ENCODE data around the gene SRP54. TPM values are rescaled to one million over a fixed set of nuclear protein-coding genes. Genes with fewer than 3 reads are reported as not detected.

The SRP54 gene
- total and polyA plus RNA-seq, 4 donors: 57.6 to 73.1 (median 63.6) TPM

- WGBS (ENCODE audit: insufficient coverage): 96% methylated on average over 7 of the region's 11 CpGs
- no peak overlapping the region for H3K4me3 ChIP-seq (ENCODE audit: low read depth, low read length)
- no peak overlapping the region for H3K27ac ChIP-seq (ENCODE audit: low read depth, low read length)
- H3K27me3 ChIP-seq (ENCODE audit: control insufficient read depth, insufficient read depth, low read length): no peaks in the 10 kb centered on the region
- H3K9me3 ChIP-seq (ENCODE audit: control insufficient read depth, insufficient read depth, low read length): no peaks in the 10 kb centered on the region
- DNase-seq (ENCODE audit: low read depth in 4 of 6, low spot score in 6 of 6): no peak
- H3K4me1 ChIP-seq (ENCODE audit: control insufficient read depth, insufficient read depth, low read length): peaks cover 12% of the 10 kb centered on the region
- no peaks in the 10 kb centered on the region for H3K36me3 ChIP-seq (ENCODE audit: control insufficient read depth, insufficient read depth, low read length)
Measured at GRCh38 chr14:34980337-34980900, 2.4 kb upstream of the SRP54 start.

- Histone ChIP-seq H3K27me3 (ENCODE audit: control insufficient read depth, insufficient read depth, low read length) (no peaks in the 10 kb centered on the region), H3K4me1 (ENCODE audit: control insufficient read depth, insufficient read depth, low read length) (peaks cover 12% of the 10 kb centered on the region), H3K27ac (ENCODE audit: low read depth, low read length) (peak overlapping the region; percentile 99), H3K36me3 (ENCODE audit: control insufficient read depth, insufficient read depth, low read length) (no peaks in the 10 kb centered on the region), H3K4me3 (ENCODE audit: low read depth, low read length) (peak overlapping the region; percentile 98), H3K9me3 (ENCODE audit: control insufficient read depth, insufficient read depth, low read length) (no peaks in the 10 kb centered on the region)
- DNase-seq (ENCODE audit: low read depth in 4 of 6, low spot score in 6 of 6): peak in 2 of 6 donors; percentile 14 to 17
- 0% methylated on average over 17 of the region's 17 CpGs for whole genome bisulfite sequencing (ENCODE audit: insufficient coverage)
Measured at GRCh38 chr14:34981743-34982420, 910 bp upstream of the SRP54 start.

DNA sequence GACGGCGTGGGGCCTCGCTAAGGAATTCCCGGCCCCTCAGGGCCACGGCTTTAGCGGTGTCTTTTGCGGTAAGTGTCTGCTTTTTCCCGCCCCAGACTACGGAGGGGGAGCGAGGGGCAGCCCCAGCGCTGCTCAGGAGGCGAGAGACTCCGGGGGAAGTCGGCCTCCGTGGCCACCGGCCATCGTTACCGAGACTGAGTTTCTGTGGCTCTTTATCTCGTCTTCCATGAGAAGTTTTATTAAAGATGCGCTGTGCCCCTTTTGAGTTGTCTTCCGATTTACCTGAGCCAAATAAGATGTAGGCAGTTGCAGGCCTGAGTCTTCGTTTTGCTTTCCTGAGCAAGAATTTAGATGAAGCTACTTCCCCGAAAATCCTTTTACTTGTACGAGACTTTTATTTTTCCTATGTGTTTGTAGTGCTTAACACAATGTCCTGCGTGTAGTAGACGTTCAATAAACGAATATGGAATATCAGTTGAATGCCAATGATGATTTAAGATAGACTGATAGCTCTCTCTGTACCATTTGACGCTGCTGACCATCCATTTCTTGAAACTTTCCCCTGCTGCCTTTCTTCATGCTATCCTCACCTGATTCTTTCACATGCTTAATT is 462 bp downstream of the SRP54 start:
- DNase-seq (ENCODE audit: low read depth in 4 of 6, low spot score in 6 of 6): no peak
- under 1% methylated on average over 22 of the region's 28 CpGs for WGBS (ENCODE audit: insufficient coverage)

DNA sequence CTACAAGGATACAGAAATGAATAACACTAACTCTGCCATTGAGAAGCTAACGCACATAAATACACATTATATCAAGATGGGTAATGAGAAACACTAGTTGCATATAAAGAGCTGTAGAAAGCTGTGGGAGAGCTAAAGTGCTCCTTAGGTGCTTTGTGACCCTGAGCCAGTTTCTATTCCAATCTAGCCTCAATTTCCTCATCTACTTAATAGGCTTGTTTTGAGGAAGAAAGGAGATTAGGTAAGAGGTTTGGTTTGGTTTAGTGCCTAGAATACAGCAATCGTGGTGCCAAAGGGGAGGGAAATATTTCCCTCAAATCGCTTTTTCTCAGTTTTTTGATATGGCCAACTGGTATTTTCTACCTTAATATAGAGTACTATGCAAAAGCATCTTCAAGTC is 994 bp downstream of the SRP54 start:
- Histone ChIP-seq H3K4me3 (ENCODE audit: low read depth, low read length) (peak overlapping the region; percentile 98), H3K27me3 (ENCODE audit: control insufficient read depth, insufficient read depth, low read length) (no peaks in the 10 kb centered on the region), H3K36me3 (ENCODE audit: control insufficient read depth, insufficient read depth, low read length) (no peaks in the 10 kb centered on the region), H3K27ac (ENCODE audit: low read depth, low read length) (peak overlapping the region; percentile 99), H3K4me1 (ENCODE audit: control insufficient read depth, insufficient read depth, low read length) (peaks cover 12% of the 10 kb centered on the region), H3K9me3 (ENCODE audit: control insufficient read depth, insufficient read depth, low read length) (no peaks in the 10 kb centered on the region)
- no peak for DNase-seq (ENCODE audit: low read depth in 4 of 6, low spot score in 6 of 6)
- WGBS (ENCODE audit: insufficient coverage): no CpG with 5 or more reads among the region's 3 CpGs

More for the DNA sequence above, 462 bp downstream of the SRP54 start:
- H3K9me3 ChIP-seq (ENCODE audit: control insufficient read depth, insufficient read depth, low read length): no peaks in the 10 kb centered on the region
- H3K4me3 ChIP-seq (ENCODE audit: low read depth, low read length): peak overlapping the region; percentile 98
- H3K36me3 ChIP-seq (ENCODE audit: control insufficient read depth, insufficient read depth, low read length): no peaks in the 10 kb centered on the region
- no peaks in the 10 kb centered on the region for H3K27me3 ChIP-seq (ENCODE audit: control insufficient read depth, insufficient read depth, low read length)
- peak overlapping the region; percentile 99 for H3K27ac ChIP-seq (ENCODE audit: low read depth, low read length)
- H3K4me1 ChIP-seq (ENCODE audit: control insufficient read depth, insufficient read depth, low read length): peaks cover 12% of the 10 kb centered on the region

- Histone ChIP-seq H3K4me3 (ENCODE audit: low read depth, low read length) (no peak overlapping the region), H3K4me1 (ENCODE audit: control insufficient read depth, insufficient read depth, low read length) (peaks cover 11% of the 10 kb centered on the region), H3K9me3 (ENCODE audit: control insufficient read depth, insufficient read depth, low read length) (no peaks in the 10 kb centered on the region), H3K36me3 (ENCODE audit: control insufficient read depth, insufficient read depth, low read length) (no peaks in the 10 kb centered on the region), H3K27ac (ENCODE audit: low read depth, low read length) (no peak overlapping the region), H3K27me3 (ENCODE audit: control insufficient read depth, insufficient read depth, low read length) (no peaks in the 10 kb centered on the region)
- 100% methylated on average over 1 of the region's 3 CpGs for WGBS (ENCODE audit: insufficient coverage)
- no peak for DNase-seq (ENCODE audit: low read depth in 4 of 6, low spot score in 6 of 6)
Measured at GRCh38 chr14:34985740-34986139, 2.9 kb downstream of the SRP54 start.

GRCh38 chr14:34987180-34987579 is 4.4 kb downstream of the SRP54 start:
- no peak for DNase-seq (ENCODE audit: low read depth in 4 of 6, low spot score in 6 of 6)
- Histone ChIP-seq H3K27me3 (ENCODE audit: control insufficient read depth, insufficient read depth, low read length) (no peaks in the 10 kb centered on the region), H3K4me1 (ENCODE audit: control insufficient read depth, insufficient read depth, low read length) (peaks cover 4% of the 10 kb centered on the region), H3K4me3 (ENCODE audit: low read depth, low read length) (no peak overlapping the region), H3K36me3 (ENCODE audit: control insufficient read depth, insufficient read depth, low read length) (no peaks in the 10 kb centered on the region), H3K27ac (ENCODE audit: low read depth, low read length) (no peak overlapping the region), H3K9me3 (ENCODE audit: control insufficient read depth, insufficient read depth, low read length) (no peaks in the 10 kb centered on the region)
- WGBS (ENCODE audit: insufficient coverage): no CpG with 5 or more reads among the region's 3 CpGs

DNA sequence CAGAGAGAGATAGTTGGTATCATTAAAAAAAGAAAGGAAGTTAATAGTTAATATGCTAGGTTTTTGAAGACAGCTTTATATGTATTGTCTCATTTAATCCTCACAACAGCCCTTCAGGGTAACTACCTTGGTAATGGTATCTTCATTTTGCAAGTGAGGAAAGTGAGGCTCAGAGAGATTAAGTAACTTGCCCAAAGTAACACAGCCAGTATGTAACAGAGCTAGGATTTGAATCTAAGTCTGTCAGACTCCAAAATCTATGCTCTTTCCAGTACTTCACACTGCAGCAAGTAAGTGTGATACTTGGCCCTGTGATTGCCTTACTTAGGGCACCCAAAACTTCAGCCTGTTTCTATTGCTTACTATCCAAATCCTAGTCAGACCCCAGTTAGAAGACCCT is 7.0 kb downstream of the SRP54 start:
- Histone ChIP-seq H3K27ac (ENCODE audit: low read depth, low read length) (no peak overlapping the region), H3K9me3 (ENCODE audit: control insufficient read depth, insufficient read depth, low read length) (no peaks in the 10 kb centered on the region), H3K4me1 (ENCODE audit: control insufficient read depth, insufficient read depth, low read length) (no peaks in the 10 kb centered on the region), H3K36me3 (ENCODE audit: control insufficient read depth, insufficient read depth, low read length) (no peaks in the 10 kb centered on the region), H3K27me3 (ENCODE audit: control insufficient read depth, insufficient read depth, low read length) (no peaks in the 10 kb centered on the region), H3K4me3 (ENCODE audit: low read depth, low read length) (no peak overlapping the region)
- DNase-seq (ENCODE audit: low read depth in 4 of 6, low spot score in 6 of 6): no peak

GRCh38 chr14:34993426-34993825 is 10.6 kb downstream of the SRP54 start:
- no peaks in the 10 kb centered on the region for H3K27me3 ChIP-seq (ENCODE audit: control insufficient read depth, insufficient read depth, low read length)

GRCh38 chr14:34994668-34995067 is 11.9 kb downstream of the SRP54 start:
- Histone ChIP-seq H3K27me3 (ENCODE audit: control insufficient read depth, insufficient read depth, low read length) (no peaks in the 10 kb centered on the region), H3K4me3 (ENCODE audit: low read depth, low read length) (no peak overlapping the region), H3K9me3 (ENCODE audit: control insufficient read depth, insufficient read depth, low read length) (no peaks in the 10 kb centered on the region), H3K4me1 (ENCODE audit: control insufficient read depth, insufficient read depth, low read length) (no peaks in the 10 kb centered on the region), H3K36me3 (ENCODE audit: control insufficient read depth, insufficient read depth, low read length) (no peaks in the 10 kb centered on the region), H3K27ac (ENCODE audit: low read depth, low read length) (no peak overlapping the region)
- 70% methylated on average over 2 of the region's 2 CpGs for WGBS (ENCODE audit: insufficient coverage)
- no peak for DNase-seq (ENCODE audit: low read depth in 4 of 6, low spot score in 6 of 6)

More at GRCh38 chr14:34993426-34993825, 10.6 kb downstream of the SRP54 start:
- H3K4me3 ChIP-seq (ENCODE audit: low read depth, low read length): no peak overlapping the region
- H3K36me3 ChIP-seq (ENCODE audit: control insufficient read depth, insufficient read depth, low read length): no peaks in the 10 kb centered on the region
- no peak for DNase-seq (ENCODE audit: low read depth in 4 of 6, low spot score in 6 of 6)
- H3K4me1 ChIP-seq (ENCODE audit: control insufficient read depth, insufficient read depth, low read length): no peaks in the 10 kb centered on the region
- H3K9me3 ChIP-seq (ENCODE audit: control insufficient read depth, insufficient read depth, low read length): no peaks in the 10 kb centered on the region
- H3K27ac ChIP-seq (ENCODE audit: low read depth, low read length): no peak overlapping the region
- WGBS (ENCODE audit: insufficient coverage): 100% methylated on average over 2 of the region's 3 CpGs

DNA sequence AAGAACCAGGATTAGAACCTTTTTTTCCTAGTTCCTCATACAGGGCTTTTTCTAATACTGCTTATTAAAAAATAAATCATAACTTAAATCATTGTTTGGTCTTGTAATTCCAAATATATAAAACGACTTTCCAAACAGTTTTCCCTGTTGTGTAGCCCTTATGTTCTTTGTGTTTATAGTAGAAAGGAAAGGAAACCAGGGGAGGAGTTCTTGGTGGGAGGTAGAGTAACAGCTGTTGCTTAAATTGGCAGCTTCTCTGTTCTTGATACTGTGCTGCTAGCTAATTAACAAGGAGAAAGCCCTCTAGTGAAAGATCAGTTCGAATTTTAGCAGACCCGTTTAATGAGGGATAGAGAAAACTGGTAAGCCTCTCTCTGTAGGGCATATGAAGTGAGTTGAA is 15.0 kb downstream of the SRP54 start:
- Histone ChIP-seq H3K4me3 (ENCODE audit: low read depth, low read length) (no peak overlapping the region), H3K27ac (ENCODE audit: low read depth, low read length) (no peak overlapping the region), H3K4me1 (ENCODE audit: control insufficient read depth, insufficient read depth, low read length) (no peaks in the 10 kb centered on the region), H3K9me3 (ENCODE audit: control insufficient read depth, insufficient read depth, low read length) (no peaks in the 10 kb centered on the region), H3K27me3 (ENCODE audit: control insufficient read depth, insufficient read depth, low read length) (no peaks in the 10 kb centered on the region), H3K36me3 (ENCODE audit: control insufficient read depth, insufficient read depth, low read length) (peaks cover 7% of the 10 kb centered on the region)
- peak in 4 of 6 donors; percentile 4 to 78 (median 36) for DNase-seq (ENCODE audit: low read depth in 4 of 6, low spot score in 6 of 6)
- WGBS (ENCODE audit: insufficient coverage): 14% methylated on average over 2 of the region's 3 CpGs
